MM.1S (cell line): ENCODE measurements around the gene IRAK3.
"Not testable (repeated sequence)": the region's sequence is repeated elsewhere in the genome, so short reads cannot be mapped to it uniquely, and the experiment has no call there.

ENCODE experiments used
- DNase-seq: peaks from one replicate; pipeline ENCODE4 v3.0.0-alpha.2; 2015
- H2AFZ ChIP-seq: fragments of 300-600 bp; sonication (generic); 2 replicates; pipeline ENCODE4 v1.6.0; 2016; ENCODE audit warnings: antibody characterized with exemption, low read length
- H3F3A ChIP-seq: fragments of 300-600 bp; sonication (generic); 2 replicates; pipeline ENCODE4 v1.6.1; 2016; ENCODE audit warnings: mild to moderate bottlenecking, antibody characterized with exemption, low read length, moderate library complexity, mixed read lengths; ENCODE audit not compliant: insufficient read depth
- H3K27ac ChIP-seq: fragments of 300-600 bp; sonication (generic); 2 replicates; pipeline ENCODE4 v1.5.1; 2016; ENCODE audit warnings: mild to moderate bottlenecking, low read length
- H3K27me3 ChIP-seq: fragments of 300-600 bp; sonication (generic); replicated peaks from 2 replicates; pipeline ENCODE4 v1.6.0; 2016; ENCODE audit warnings: low read length; ENCODE audit not compliant: insufficient read depth
- H3K36me3 ChIP-seq: fragments of 300-600 bp; sonication (generic); replicated peaks from 2 replicates; pipeline ENCODE4 v1.6.1; 2016; ENCODE audit warnings: mild to moderate bottlenecking, low read length, mixed read lengths; ENCODE audit not compliant: insufficient read depth
- H3K4me1 ChIP-seq: fragments of 300-600 bp; sonication (generic); 2 replicates; pipeline ENCODE4 v1.6.1; 2016; ENCODE audit warnings: low read length, mixed read lengths
- H3K4me2 ChIP-seq: fragments of 300-600 bp; sonication (generic); 2 replicates; pipeline ENCODE4 v1.6.0; 2016; ENCODE audit warnings: low read depth, low read length
- H3K4me3 ChIP-seq: fragments of 300-600 bp; sonication (generic); 2 replicates; pipeline ENCODE4 v1.5.1; 2016; ENCODE audit warnings: low read length, mixed read lengths
- H3K79me2 ChIP-seq: fragments of 300-600 bp; sonication (generic); 2 replicates; pipeline ENCODE4 v1.6.1; 2016; ENCODE audit warnings: mixed run types, low read length, mixed read lengths
- H3K9ac ChIP-seq: fragments of 300-600 bp; sonication (generic); 2 replicates; pipeline ENCODE4 v1.6.1; 2016; ENCODE audit warnings: low read length, mixed read lengths
- H3K9me2 ChIP-seq: fragments of 300-600 bp; sonication (generic); replicated peaks from 2 replicates; pipeline ENCODE4 v1.6.1; 2016; ENCODE audit warnings: mild to moderate bottlenecking, low read length, mixed read lengths; ENCODE audit not compliant: insufficient read depth
- H3K9me3 ChIP-seq: fragments of 300-600 bp; sonication (generic); replicated peaks from 2 replicates; pipeline ENCODE4 v1.6.1; 2016; ENCODE audit warnings: mild to moderate bottlenecking, low read length, mixed read lengths; ENCODE audit not compliant: insufficient read depth
- H4K20me1 ChIP-seq: fragments of 300-600 bp; sonication (generic); 2 replicates; pipeline ENCODE4 v1.6.1; 2016; ENCODE audit warnings: mild to moderate bottlenecking, low read length, moderate library complexity, mixed read lengths; ENCODE audit not compliant: insufficient read depth
- CTCF ChIP-seq: fragments of 300-600 bp; sonication (generic); IDR thresholded peaks from 2 replicates; pipeline ENCODE4 v1.5.1; 2016; ENCODE audit warnings: antibody characterized with exemption, low read length, mixed read lengths
- EZH2 ChIP-seq: fragments of 300-600 bp; sonication (generic); optimal IDR thresholded peaks from 2 replicates; pipeline ENCODE3; 2017; ENCODE audit warnings: low read depth, mild to moderate bottlenecking, antibody characterized with exemption, low read length, mixed read lengths
- EZH2phosphoT487 ChIP-seq: fragments of 300-600 bp; sonication (generic); IDR thresholded peaks from 2 replicates; pipeline ENCODE4 v1.6.1; 2018; ENCODE audit warnings: antibody characterized with exemption, low read length

Gene IRAK3

GRCh38 chr12:66206141-66206540 is 17.1 kb downstream of the IRAK3 start:
- DNase-seq = no peak
- Histone ChIP-seq H3K4me2 (no peak overlapping the region), H3K9me2 (no peaks in the 10 kb centered on the region), H4K20me1 (no peaks in the 10 kb centered on the region), H3K27me3 (no peaks in the 10 kb centered on the region), H3K36me3 (no peaks in the 10 kb centered on the region), H3K4me3 (no peak overlapping the region), H3K9ac (no peak overlapping the region), H3K79me2 (no peaks in the 10 kb centered on the region), H3F3A (no peaks in the 10 kb centered on the region), H3K9me3 (no peaks in the 10 kb centered on the region), H2AFZ (no peak overlapping the region), H3K27ac (no peak overlapping the region), H3K4me1 (peaks cover 8% of the 10 kb centered on the region)
- TF ChIP-seq EZH2 (no peak), EZH2phosphoT487 (no peak), CTCF (no peak)

GRCh38 chr12:66210840-66211239 is 21.8 kb downstream of the IRAK3 start:
- Histone ChIP-seq H3K79me2 (no peaks in the 10 kb centered on the region), H3K27me3 (no peaks in the 10 kb centered on the region), H3K27ac (no peak overlapping the region), H3K36me3 (no peaks in the 10 kb centered on the region), H2AFZ (no peak overlapping the region), H3K9me3 (no peaks in the 10 kb centered on the region), H4K20me1 (no peaks in the 10 kb centered on the region), H3K9me2 (no peaks in the 10 kb centered on the region), H3K4me1 (no peaks in the 10 kb centered on the region), H3K4me3 (no peak overlapping the region), H3F3A (no peaks in the 10 kb centered on the region), H3K9ac (no peak overlapping the region), H3K4me2 (no peak overlapping the region)
- no peak for TF ChIP-seq EZH2
- no peak for TF ChIP-seq EZH2phosphoT487
- TF ChIP-seq CTCF = no peak
- no peak for DNase-seq

- not testable (repeated sequence) for H3K36me3 ChIP-seq, H3K79me2 ChIP-seq, H3K4me2 ChIP-seq, H3K4me1 ChIP-seq, DNase-seq, H3K27ac ChIP-seq, H3K27me3 ChIP-seq, H3F3A ChIP-seq, H3K4me3 ChIP-seq, H3K9ac ChIP-seq, H3K9me3 ChIP-seq, H3K9me2 ChIP-seq, H2AFZ ChIP-seq, H4K20me1 ChIP-seq
Measured at GRCh38 chr12:66211573-66211972, 22.6 kb downstream of the IRAK3 start.

GRCh38 chr12:66213011-66213410 is 24.0 kb downstream of the IRAK3 start:
- not testable (repeated sequence) for H3K9me3 ChIP-seq, H3K27ac ChIP-seq, H3K36me3 ChIP-seq

More at GRCh38 chr12:66213011-66213410, 24.0 kb downstream of the IRAK3 start:
- not testable (repeated sequence) for H4K20me1 ChIP-seq, H2AFZ ChIP-seq, H3K4me1 ChIP-seq, DNase-seq, H3K4me3 ChIP-seq, H3K9ac ChIP-seq, H3K79me2 ChIP-seq, H3K4me2 ChIP-seq, H3F3A ChIP-seq, H3K9me2 ChIP-seq, H3K27me3 ChIP-seq
